ENCODE results near the gene CYB561A3.

The CYB561A3 gene

GRCh38 chr11:61345170-61345610 lies 16.5 kb downstream of the CYB561A3 start:
- DNase-seq (ENCODE audit: low spot score) = no peak

GRCh38 chr11:61343792-61344745 lies 17.6 kb downstream of the CYB561A3 start:
- no peak for DNase-seq (ENCODE audit: low spot score)

- DNase-seq (ENCODE audit: low spot score) = no peak
Observed at GRCh38 chr11:61342207-61342803, 19.4 kb downstream of the CYB561A3 start.

- no peak for DNase-seq (ENCODE audit: low spot score)
Observed at GRCh38 chr11:61341706-61342105, 20.0 kb downstream of the CYB561A3 start.

GRCh38 chr11:61340979-61341378 lies 20.7 kb downstream of the CYB561A3 start:
- DNase-seq (ENCODE audit: low spot score) = no peak

GRCh38 chr11:61339490-61339878 lies 22.2 kb downstream of the CYB561A3 start:
- DNase-seq (ENCODE audit: low spot score) = no peak

GRCh38 chr11:61338783-61339489 lies 22.7 kb downstream of the CYB561A3 start:
- DNase-seq (ENCODE audit: low spot score) = no peak

GRCh38 chr11:61337706-61338470 lies 23.8 kb downstream of the CYB561A3 start:
- no peak for DNase-seq (ENCODE audit: low spot score)

- DNase-seq (ENCODE audit: low spot score) = peak; percentile 56
Observed at GRCh38 chr11:61336171-61336935, 25.3 kb downstream of the CYB561A3 start.

GRCh38 chr11:61335355-61335710 lies 26.3 kb downstream of the CYB561A3 start:
- DNase-seq (ENCODE audit: low spot score) = no peak

- DNase-seq (ENCODE audit: low spot score) = no peak
Observed at GRCh38 chr11:61334434-61335354, 27.0 kb downstream of the CYB561A3 start.

- no peak for DNase-seq (ENCODE audit: low spot score)
Observed at GRCh38 chr11:61333550-61334433, 27.9 kb downstream of the CYB561A3 start.

GRCh38 chr11:61332797-61333549 lies 28.7 kb downstream of the CYB561A3 start, which contains the start of the genes DDB1 and TKFC:
TSS of gene DDB1 (minus strand) at chr11:61333105. CDS start at chr11:61332968, 137 bp downstream.
TSS of gene TKFC (plus strand) at chr11:61333228. CDS start at chr11:61334729, 1,501 bp downstream.
- DNase-seq (ENCODE audit: low spot score) = peak; percentile 80

GRCh38 chr11:61332281-61332796 lies 29.3 kb downstream of the CYB561A3 start:
- no peak for DNase-seq (ENCODE audit: low spot score)

GRCh38 chr11:61331651-61332050 lies 30.0 kb downstream of the CYB561A3 start:
- no peak for DNase-seq (ENCODE audit: low spot score)

- no peak for DNase-seq (ENCODE audit: low spot score)
Observed at GRCh38 chr11:61329871-61330270, 31.8 kb downstream of the CYB561A3 start.

GRCh38 chr11:61328351-61328750 lies 33.3 kb downstream of the CYB561A3 start:
- no peak for DNase-seq (ENCODE audit: low spot score)

- DNase-seq (ENCODE audit: low spot score) = no peak
Observed at GRCh38 chr11:61327669-61328071, 34.0 kb downstream of the CYB561A3 start.
